ENCODE data around the gene MAN2B2. TPM values are rescaled to one million over a fixed set of nuclear protein-coding genes. Genes with fewer than 3 reads are reported as not detected.

MAN2B2 gene
- total and polyA plus RNA-seq, 8 donors, result 12.7 to 22.9 (median 17.1) TPM

GRCh38 chr4:6575503-6576240 lies 683 bp downstream of the MAN2B2 start:
- WGBS, 2 donors, result 38 to 41% methylated on average over 17 of the region's 17 CpGs
- H3K4me3 ChIP-seq, result peak overlapping the region; percentile 73 to 98 (median 94)
- no peaks in the 10 kb centered on the region for H3K27me3 ChIP-seq
- TF ChIP-seq CTCF (IDR thresholded peaks at IDR 0.05), result no peak
- peaks cover 6 to 17% (median 12%) of the 10 kb centered on the region in 3 donors for H3K4me1 ChIP-seq
- intact Hi-C loops (cut with DNase I), result no loop called here
- H3K36me3 ChIP-seq, result peaks cover 0 to 14% (median 13%) of the 10 kb centered on the region in 3 donors
- ATAC-seq (peak in 3 of 4 donors; percentile 7 to 10 (median 8)), FAIRE-seq (no peak), DNase-seq (peak in 1 of 6 donors; percentile 70)
- H3K9me3 ChIP-seq, result no peaks in the 10 kb centered on the region
- peak overlapping the region in 3 of 4 donors; percentile 4 to 19 (median 17) for H3K27ac ChIP-seq

GRCh38 chr4:6576512-6576911 lies 1.5 kb downstream of the MAN2B2 start:
- Histone ChIP-seq H3K27me3 (no peaks in the 10 kb centered on the region), H3K9me3 (no peaks in the 10 kb centered on the region), H3K4me3 (peak overlapping the region in 2 of 4 donors; percentile 4 to 98), H3K27ac (peak overlapping the region; percentile 14 to 51 (median 22)), H3K4me1 (peaks cover 6 to 17% (median 12%) of the 10 kb centered on the region in 3 donors), H3K36me3 (peaks cover 0 to 15% (median 14%) of the 10 kb centered on the region in 3 donors)
- intact Hi-C loops (cut with DNase I), result no loop called here
- 16 to 23% methylated on average over 16 of the region's 16 CpGs for WGBS, 2 donors
- ATAC-seq (peak; percentile 62 to 71 (median 70)), FAIRE-seq (no peak), DNase-seq (peak; percentile 83 to 94 (median 86))
- no peak for TF ChIP-seq CTCF (IDR thresholded peaks at IDR 0.05)

- WGBS, 2 donors, result 87 to 88% methylated on average over 9 of the region's 9 CpGs
- H3K27ac ChIP-seq, result peak overlapping the region in 3 of 4 donors; percentile 14 to 51 (median 28)
- no peak for FAIRE-seq
Observed at GRCh38 chr4:6576932-6577331, 1.9 kb downstream of the MAN2B2 start.

GRCh38 chr4:6577409-6577808 lies 2.4 kb downstream of the MAN2B2 start:
- Histone ChIP-seq H3K27ac (no peak overlapping the region), H3K4me3 (no peak overlapping the region), H3K27me3 (no peaks in the 10 kb centered on the region), H3K4me1 (peaks cover 6 to 17% (median 12%) of the 10 kb centered on the region in 3 donors), H3K9me3 (no peaks in the 10 kb centered on the region), H3K36me3 (peaks cover 0 to 15% (median 14%) of the 10 kb centered on the region in 3 donors)
- DNase-seq, result peak in 1 of 6 donors; percentile 37
- no peak for TF ChIP-seq CTCF (IDR thresholded peaks at IDR 0.05)
- intact Hi-C loops (cut with DNase I), result no loop called here
- ATAC-seq, result no peak
- 95 to 99% methylated on average over 10 of the region's 10 CpGs for WGBS, 2 donors
- FAIRE-seq, result no peak

More at GRCh38 chr4:6576932-6577331, 1.9 kb downstream of the MAN2B2 start:
- DNase-seq (peak in 1 of 6 donors; percentile 53), ATAC-seq (no peak)
- intact Hi-C loops (cut with DNase I), result no loop called here
- peaks cover 0 to 15% (median 14%) of the 10 kb centered on the region in 3 donors for H3K36me3 ChIP-seq
- no peaks in the 10 kb centered on the region for H3K9me3 ChIP-seq
- TF ChIP-seq CTCF (IDR thresholded peaks at IDR 0.05), result no peak
- H3K27me3 ChIP-seq, result no peaks in the 10 kb centered on the region
- H3K4me1 ChIP-seq, result peaks cover 6 to 17% (median 12%) of the 10 kb centered on the region in 3 donors
- no peak overlapping the region for H3K4me3 ChIP-seq

GRCh38 chr4:6578221-6578620 lies 3.2 kb downstream of the MAN2B2 start:
- 96% methylated on average over 9 of the region's 9 CpGs for WGBS, 2 donors
- H3K27ac ChIP-seq, result no peak overlapping the region
- FAIRE-seq, result no peak
- peaks cover 6 to 17% (median 12%) of the 10 kb centered on the region in 3 donors for H3K4me1 ChIP-seq
- H3K36me3 ChIP-seq, result peaks cover 0 to 15% (median 14%) of the 10 kb centered on the region in 3 donors
- no peaks in the 10 kb centered on the region for H3K9me3 ChIP-seq
- intact Hi-C loops (cut with DNase I), result no loop called here
- no peak for ATAC-seq
- no peak overlapping the region for H3K4me3 ChIP-seq
- TF ChIP-seq CTCF (IDR thresholded peaks at IDR 0.05), result no peak
- peak in 1 of 6 donors; percentile 35 for DNase-seq
- no peaks in the 10 kb centered on the region for H3K27me3 ChIP-seq
